ENCODE measurements around the gene SCCPDH.

DNA sequence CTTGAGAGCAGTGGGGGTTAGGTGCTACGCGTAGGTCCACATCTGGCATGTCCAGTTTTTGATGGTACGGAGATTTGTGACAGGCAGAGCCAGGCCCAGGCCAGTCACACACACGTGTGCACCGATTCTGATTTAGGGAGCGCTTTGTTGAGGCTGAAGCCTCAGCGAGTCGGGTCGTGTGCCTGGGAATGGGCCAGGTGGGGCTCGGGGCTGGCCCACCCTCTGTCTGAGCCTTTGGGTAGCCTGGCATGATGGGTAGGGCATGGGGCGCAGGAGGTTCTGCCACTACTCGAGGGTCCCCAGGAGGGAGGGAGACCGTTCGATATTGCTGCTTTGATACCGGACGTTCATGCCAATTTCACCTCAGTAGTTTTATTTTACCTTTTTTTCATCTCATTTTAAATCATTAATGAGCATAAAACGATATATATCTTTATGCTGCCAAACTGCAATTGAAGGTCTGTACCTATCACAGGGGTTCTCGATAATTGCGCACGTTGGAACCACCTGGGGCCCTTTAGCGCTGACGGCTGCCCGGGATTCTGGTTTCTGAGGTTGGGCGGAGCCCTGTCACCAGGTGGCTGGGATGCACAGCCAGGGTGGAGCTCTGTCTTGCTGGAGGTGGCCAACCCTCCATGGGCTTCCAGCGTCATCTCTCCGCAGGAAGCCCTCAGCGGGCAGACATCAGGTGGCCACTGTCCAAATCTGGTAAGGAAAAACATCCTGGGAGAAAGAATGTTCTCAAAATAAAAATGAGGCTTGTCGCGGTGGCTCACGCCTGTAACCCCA is 71.9 kb downstream of the SCCPDH start:
- TF ChIP-seq, protein P1, sequence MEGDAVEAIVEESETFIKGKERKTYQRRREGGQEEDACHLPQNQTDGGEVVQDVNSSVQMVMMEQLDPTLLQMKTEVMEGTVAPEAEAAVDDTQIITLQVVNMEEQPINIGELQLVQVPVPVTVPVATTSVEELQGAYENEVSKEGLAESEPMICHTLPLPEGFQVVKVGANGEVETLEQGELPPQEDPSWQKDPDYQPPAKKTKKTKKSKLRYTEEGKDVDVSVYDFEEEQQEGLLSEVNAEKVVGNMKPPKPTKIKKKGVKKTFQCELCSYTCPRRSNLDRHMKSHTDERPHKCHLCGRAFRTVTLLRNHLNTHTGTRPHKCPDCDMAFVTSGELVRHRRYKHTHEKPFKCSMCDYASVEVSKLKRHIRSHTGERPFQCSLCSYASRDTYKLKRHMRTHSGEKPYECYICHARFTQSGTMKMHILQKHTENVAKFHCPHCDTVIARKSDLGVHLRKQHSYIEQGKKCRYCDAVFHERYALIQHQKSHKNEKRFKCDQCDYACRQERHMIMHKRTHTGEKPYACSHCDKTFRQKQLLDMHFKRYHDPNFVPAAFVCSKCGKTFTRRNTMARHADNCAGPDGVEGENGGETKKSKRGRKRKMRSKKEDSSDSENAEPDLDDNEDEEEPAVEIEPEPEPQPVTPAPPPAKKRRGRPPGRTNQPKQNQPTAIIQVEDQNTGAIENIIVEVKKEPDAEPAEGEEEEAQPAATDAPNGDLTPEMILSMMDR (IDR thresholded peaks at IDR 0.05), result no peak
- no peak for TF ChIP-seq POLR2A (IDR thresholded peaks at IDR 0.05)
- no peak for TF ChIP-seq EP300 (IDR thresholded peaks at IDR 0.05; ENCODE audit: low read depth)
